ENCODE measurements around the gene CHRD.

- TF ChIP-seq POLR2AphosphoS5 (IDR thresholded peaks at IDR 0.05; ENCODE audit: low read depth, low read length) (no peak), POLR2A (IDR thresholded peaks at IDR 0.05; ENCODE audit: low read depth, low read length) (no peak), POU2F2 (IDR thresholded peaks at IDR 0.05; ENCODE audit: low read depth, low read length) (no peak), TAF1 (IDR thresholded peaks at IDR 0.05; ENCODE audit: low read depth, low read length) (no peak), SPI1 (IDR thresholded peaks at IDR 0.05; ENCODE audit: low read depth, low read length) (no peak)
Observed at GRCh38 chr3:184389935-184390528, 10.2 kb downstream of the CHRD start.
